Gastrocnemius medialis (tissue), 4 donors: ENCODE data around the gene C6orf89.

Experiments
- POLR2A ChIP-seq, 2 donors: fragments of 450-650 bp; IDR thresholded peaks; one replicate each; pipeline ENCODE4 v1.6.1; 2017; ENCODE audit warnings: antibody characterized with exemption in 2 of 2, mild to moderate bottlenecking in 2 of 2, moderate library complexity in 2 of 2
- TF ChIP-seq, protein P1 (sequence below), 5 experiments: fragments of 450-650 bp in 3 of 5; fragments of 200-600 bp in 2 of 5; sonication (generic) in 2 of 5; IDR thresholded peaks in 4 of 5; conservative IDR thresholded peaks in 1 of 5; 1 replicate in 4 of 5; 2 replicates in 1 of 5; pipeline ENCODE4 v1.5.1; 2016 to 2019; ENCODE audit warnings: antibody characterized with exemption in 5 of 5, mild to moderate bottlenecking in 3 of 5, moderate library complexity in 3 of 5

DNA sequence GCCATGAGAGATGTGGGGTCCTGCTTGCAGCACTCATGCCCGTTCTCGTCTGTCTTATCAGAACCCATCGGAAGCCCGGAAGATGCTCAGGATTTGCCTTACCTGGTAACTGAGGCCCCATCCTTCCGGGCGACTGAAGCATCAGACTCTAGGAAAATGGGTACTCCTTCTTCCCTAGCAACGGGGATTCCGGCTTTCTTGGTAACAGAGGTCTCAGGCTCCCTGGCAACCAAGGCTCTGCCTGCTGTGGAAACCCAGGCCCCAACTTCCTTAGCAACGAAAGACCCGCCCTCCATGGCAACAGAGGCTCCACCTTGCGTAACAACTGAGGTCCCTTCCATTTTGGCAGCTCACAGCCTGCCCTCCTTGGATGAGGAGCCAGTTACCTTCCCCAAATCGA lies 77.1 kb downstream of the C6orf89 start:
- TF ChIP-seq, protein P1, sequence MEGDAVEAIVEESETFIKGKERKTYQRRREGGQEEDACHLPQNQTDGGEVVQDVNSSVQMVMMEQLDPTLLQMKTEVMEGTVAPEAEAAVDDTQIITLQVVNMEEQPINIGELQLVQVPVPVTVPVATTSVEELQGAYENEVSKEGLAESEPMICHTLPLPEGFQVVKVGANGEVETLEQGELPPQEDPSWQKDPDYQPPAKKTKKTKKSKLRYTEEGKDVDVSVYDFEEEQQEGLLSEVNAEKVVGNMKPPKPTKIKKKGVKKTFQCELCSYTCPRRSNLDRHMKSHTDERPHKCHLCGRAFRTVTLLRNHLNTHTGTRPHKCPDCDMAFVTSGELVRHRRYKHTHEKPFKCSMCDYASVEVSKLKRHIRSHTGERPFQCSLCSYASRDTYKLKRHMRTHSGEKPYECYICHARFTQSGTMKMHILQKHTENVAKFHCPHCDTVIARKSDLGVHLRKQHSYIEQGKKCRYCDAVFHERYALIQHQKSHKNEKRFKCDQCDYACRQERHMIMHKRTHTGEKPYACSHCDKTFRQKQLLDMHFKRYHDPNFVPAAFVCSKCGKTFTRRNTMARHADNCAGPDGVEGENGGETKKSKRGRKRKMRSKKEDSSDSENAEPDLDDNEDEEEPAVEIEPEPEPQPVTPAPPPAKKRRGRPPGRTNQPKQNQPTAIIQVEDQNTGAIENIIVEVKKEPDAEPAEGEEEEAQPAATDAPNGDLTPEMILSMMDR (IDR thresholded peaks at IDR 0.05 in 4 of 5, conservative IDR thresholded peaks at IDR 0.05 in 1 of 5), result no peak
- TF ChIP-seq POLR2A (IDR thresholded peaks at IDR 0.05), result no peak
